Endothelial cell of umbilical vein (primary cell): ENCODE measurements around the gene ZIC4. TPM values are rescaled to one million over a fixed set of nuclear protein-coding genes. Genes with fewer than 3 reads are reported as not detected.
A peak's percentile ranks its signal among the peaks of the same experiment; 100 is the strongest.

ENCODE experiments used
- BruUV-seq: library from RNA; stranded (reverse); fragments of 400-500 nt; replicated peaks from 2 replicates; lab custom pipeline; 2021; lab: Mats Ljungman, UMichigan
- CTCF ChIA-PET: fragments of 300-600, 350-600 bp; sonication (Branson Sonifier 250); formaldehyde crosslinking; loops from one replicate; lab custom pipeline; 2021; ENCODE audit warnings: antibody characterized with exemption, inconsistent platforms; lab: Charles Lee
- POLR2A ChIA-PET: fragments of 300-600, 350-600 bp; sonication (Branson Sonifier 250); formaldehyde crosslinking; loops from one replicate; lab custom pipeline; 2021; ENCODE audit warnings: antibody characterized with exemption, inconsistent platforms; lab: Charles Lee
- DNase-seq: peaks from one replicate; pipeline ENCODE4 v3.0.0-alpha.2; 2011; ENCODE audit warnings: low read depth, low spot score
- FAIRE-seq: peaks from 2 replicates; lab custom pipeline; 2011; peaks lifted over from hg19 to GRCh38; lab: Jason Lieb, UNC
- H2AFZ ChIP-seq: 2 replicates; pipeline ENCODE4 v1.6.0; 2012; ENCODE audit warnings: low read depth, low read length, control low read depth, inconsistent platforms
- H3K27ac ChIP-seq: 2 replicates; pipeline ENCODE4 v1.5.1; 2011; ENCODE audit warnings: low read depth, mild to moderate bottlenecking, control low read depth, low read length, moderate library complexity; ENCODE audit not compliant: insufficient read depth
- H3K27me3 ChIP-seq, 2 experiments: 2 replicates each; pipeline versions ENCODE4 v1.6.0 to v1.6.1; 2011; ENCODE audit warnings: low read length in 2 of 2, mixed read lengths in 1 of 2; ENCODE audit not compliant: control insufficient read depth in 2 of 2, insufficient read depth in 2 of 2
- H3K36me3 ChIP-seq, 2 experiments: 2 replicates in 1 of 2; 3 replicates in 1 of 2; pipeline ENCODE4 v1.5.1; 2011; ENCODE audit warnings: low read length in 2 of 2, mild to moderate bottlenecking in 1 of 2, moderate library complexity in 1 of 2; ENCODE audit not compliant: control insufficient read depth in 2 of 2, insufficient read depth in 2 of 2; ENCODE audit errors: extremely low read depth in 1 of 2
- H3K4me1 ChIP-seq: 3 replicates; pipeline ENCODE4 v1.5.1; 2011; ENCODE audit warnings: mild to moderate bottlenecking, low read length; ENCODE audit not compliant: control insufficient read depth, insufficient read depth; ENCODE audit errors: extremely low read depth
- H3K4me2 ChIP-seq: 2 replicates; pipeline ENCODE4 v1.6.1; 2011; ENCODE audit warnings: low read length, control low read depth, mixed read lengths; ENCODE audit not compliant: insufficient read depth
- H3K4me3 ChIP-seq, 3 experiments: fragments of 200-600 bp in 1 of 3; sonication (generic), shearing (Covaris generic) in 1 of 3; replicated peaks in 1 of 3; 2 replicates each; pipeline ENCODE4 v1.5.1; 2011 to 2016; ENCODE audit warnings: control low read depth in 3 of 3, low read length in 3 of 3, mild to moderate bottlenecking in 2 of 3, inconsistent platforms in 1 of 3, low read depth in 1 of 3, moderate library complexity in 1 of 3; ENCODE audit not compliant: insufficient read depth in 1 of 3
- H3K79me2 ChIP-seq: 2 replicates; pipeline ENCODE4 v1.6.0; 2012; ENCODE audit warnings: low read length, inconsistent platforms; ENCODE audit not compliant: control insufficient read depth, insufficient read depth
- H3K9ac ChIP-seq: replicated peaks from 2 replicates; pipeline ENCODE3; 2011; ENCODE audit warnings: low read length, control low read depth; ENCODE audit not compliant: insufficient read depth; ENCODE audit errors: extremely low read depth
- H3K9me1 ChIP-seq: replicated peaks from 3 replicates; pipeline ENCODE4 v1.6.0; 2011; ENCODE audit warnings: mild to moderate bottlenecking, low read length; ENCODE audit not compliant: control insufficient read depth, insufficient read depth; ENCODE audit errors: extremely low read depth
- H3K9me3 ChIP-seq: replicated peaks from 2 replicates; pipeline ENCODE4 v1.5.1; 2012; ENCODE audit warnings: low read length, inconsistent platforms; ENCODE audit not compliant: control insufficient read depth, insufficient read depth
- H4K20me1 ChIP-seq: replicated peaks from 2 replicates; pipeline ENCODE3; 2011; ENCODE audit warnings: mild to moderate bottlenecking, low read length; ENCODE audit not compliant: control insufficient read depth, insufficient read depth; ENCODE audit errors: extremely low read depth
- EZH2 ChIP-seq: IDR thresholded peaks from 2 replicates; pipeline ENCODE4 v1.6.1; 2012; ENCODE audit warnings: borderline replicate concordance, low read depth, mild to moderate bottlenecking, moderate library complexity, low read length, inconsistent platforms; ENCODE audit not compliant: severe bottlenecking
- FOS ChIP-seq: IDR thresholded peaks from 2 replicates; pipeline ENCODE4 v1.6.1; 2011; ENCODE audit warnings: mild to moderate bottlenecking, low read length, moderate library complexity, borderline replicate concordance; ENCODE audit not compliant: insufficient read depth
- GATA2 ChIP-seq: IDR thresholded peaks from 2 replicates; pipeline ENCODE4 v1.7.0; 2011; ENCODE audit warnings: low read depth, mild to moderate bottlenecking, moderate library complexity, mixed read lengths, low read length; ENCODE audit not compliant: insufficient read length, insufficient read depth
- MYC ChIP-seq: IDR thresholded peaks from one replicate; pipeline ENCODE4 v1.6.1; 2011; ENCODE audit warnings: mild to moderate bottlenecking, low read depth, low read length
- dilution Hi-C: fragments of 300-500 bp; cut with MboI; formaldehyde crosslinking; loops from one replicate; pipeline ENCODE4 v1.15.0; 2019; ENCODE audit warnings: low sequenced_read_pairs; ENCODE audit not compliant: extremely low pct_ligation_motif_present
- intact Hi-C: fragments of 100-400 bp; cut with micrococcal nuclease; formaldehyde crosslinking; loops from one replicate; pipeline ENCODE4 v1.10.0; 2022
- polyA plus RNA-seq, 4 experiments: library from polyadenylated mRNA; depleted of rRNA in 3 of 4; stranded (reverse) in 3 of 4; unstranded in 1 of 4; fragments of >200 nt; gene quantifications; 2 replicates each; pipeline versions ENCODE4 v1.2.1 to v1.2.3, GENCODE V29; 2011 to 2012; ENCODE audit warnings: missing spikeins in 1 of 4
- total RNA-seq: library from RNA; stranded (reverse); gene quantifications from 2 replicates; pipeline ENCODE4 v1.2.3, GENCODE V29; 2021
- TF ChIP-seq, protein P1 (sequence below), 2 donors: IDR thresholded peaks; 1 replicate in 1 of 2; 2 replicates in 1 of 2; pipeline ENCODE4 v1.5.1; 2011; ENCODE audit warnings: low read length in 2 of 2, mild to moderate bottlenecking in 2 of 2, moderate library complexity in 2 of 2, control low read depth in 1 of 2, inconsistent platforms in 1 of 2, low read depth in 1 of 2; ENCODE audit not compliant: insufficient read depth in 1 of 2; ENCODE audit errors: extremely low read depth in 1 of 2
- TF ChIP-seq, protein P2 (sequence below): IDR thresholded peaks from 2 replicates; pipeline ENCODE4 v1.6.1; 2011; ENCODE audit not compliant: insufficient read depth, insufficient read length

The ZIC4 gene
- total and polyA plus RNA-seq, 2 donors (not counting 3 experiments of a cell fraction or from before 2014, with no cell fraction given): not detected

DNA sequence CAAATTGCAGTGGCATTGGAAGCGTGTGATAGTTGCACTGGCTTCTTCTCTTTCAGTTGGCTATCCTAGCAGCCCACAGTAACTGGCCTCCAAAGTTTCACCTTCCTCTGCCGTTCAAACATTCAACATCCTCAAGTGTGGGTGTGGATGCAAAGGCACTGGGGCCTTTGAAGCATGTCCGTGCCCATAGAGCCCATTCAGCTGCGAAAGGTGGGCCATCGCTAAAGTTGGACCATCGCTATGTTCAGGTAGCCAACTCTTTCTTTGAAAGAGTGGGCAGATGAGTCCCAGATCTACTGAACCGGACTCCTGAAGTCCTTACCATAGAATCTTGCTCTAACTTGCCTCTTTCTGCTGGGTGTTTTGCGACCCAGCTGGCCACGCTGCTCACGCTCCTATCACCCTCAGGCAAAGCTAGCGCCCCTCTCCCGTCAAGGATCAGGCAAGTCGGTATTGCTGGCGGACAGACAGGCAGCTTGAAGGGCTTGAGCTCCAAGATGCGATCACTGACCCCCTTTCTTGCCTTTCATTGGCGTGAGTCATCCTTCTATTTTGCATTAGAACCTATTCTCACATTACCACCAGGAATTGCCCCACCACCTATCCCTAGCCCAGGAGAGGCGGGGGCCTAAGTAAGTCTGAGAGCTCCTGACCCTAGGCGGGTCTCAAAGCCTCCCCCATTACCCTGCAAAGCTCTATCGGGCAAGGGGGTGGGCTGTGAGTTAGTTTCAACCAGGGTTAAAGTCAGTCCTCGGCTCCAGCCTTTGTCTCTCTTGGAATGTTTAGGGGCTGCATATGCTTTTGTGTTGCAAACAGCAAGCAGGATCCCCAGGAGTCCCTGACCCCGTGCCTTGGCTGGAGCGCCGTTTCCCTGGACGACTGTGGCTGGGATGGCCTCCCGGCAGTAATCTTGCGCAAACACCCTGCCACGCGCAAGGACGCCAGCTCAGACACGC is 28.7 kb downstream of the ZIC4 start:
- H2AFZ ChIP-seq: no peak overlapping the region
- H3K9me1 ChIP-seq: no peaks in the 10 kb centered on the region
- FAIRE-seq: no peak
- H3K79me2 ChIP-seq: no peaks in the 10 kb centered on the region
- H3K4me2 ChIP-seq: no peak overlapping the region
- no TSS peak for BruUV-seq
- peaks cover 88 to 99% of the 10 kb centered on the region in 2 experiments for H3K27me3 ChIP-seq
- ChIA-PET CTCF (interaction anchor here (1.0 to 2.0 kb wide), 5 partner anchors 9 to 699 kb away, joined by 3 to 5 read pairs (median 3); no protein-coding TSS in a partner anchor), POLR2A (no interaction called here)
- no peaks in the 10 kb centered on the region for H4K20me1 ChIP-seq
- intact Hi-C loops (no loop called here), dilution Hi-C loops (no loop called here)
- no peaks in the 10 kb centered on the region for H3K9me3 ChIP-seq
- H3K4me1 ChIP-seq: no peaks in the 10 kb centered on the region
- DNase-seq: no peak
- TF ChIP-seq, protein P1, sequence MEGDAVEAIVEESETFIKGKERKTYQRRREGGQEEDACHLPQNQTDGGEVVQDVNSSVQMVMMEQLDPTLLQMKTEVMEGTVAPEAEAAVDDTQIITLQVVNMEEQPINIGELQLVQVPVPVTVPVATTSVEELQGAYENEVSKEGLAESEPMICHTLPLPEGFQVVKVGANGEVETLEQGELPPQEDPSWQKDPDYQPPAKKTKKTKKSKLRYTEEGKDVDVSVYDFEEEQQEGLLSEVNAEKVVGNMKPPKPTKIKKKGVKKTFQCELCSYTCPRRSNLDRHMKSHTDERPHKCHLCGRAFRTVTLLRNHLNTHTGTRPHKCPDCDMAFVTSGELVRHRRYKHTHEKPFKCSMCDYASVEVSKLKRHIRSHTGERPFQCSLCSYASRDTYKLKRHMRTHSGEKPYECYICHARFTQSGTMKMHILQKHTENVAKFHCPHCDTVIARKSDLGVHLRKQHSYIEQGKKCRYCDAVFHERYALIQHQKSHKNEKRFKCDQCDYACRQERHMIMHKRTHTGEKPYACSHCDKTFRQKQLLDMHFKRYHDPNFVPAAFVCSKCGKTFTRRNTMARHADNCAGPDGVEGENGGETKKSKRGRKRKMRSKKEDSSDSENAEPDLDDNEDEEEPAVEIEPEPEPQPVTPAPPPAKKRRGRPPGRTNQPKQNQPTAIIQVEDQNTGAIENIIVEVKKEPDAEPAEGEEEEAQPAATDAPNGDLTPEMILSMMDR (IDR thresholded peaks at IDR 0.05; ENCODE audit: extremely low read depth in 1 of 2, insufficient read depth in 1 of 2, low read depth in 1 of 2, low read length in 2 of 2): no peak
- peak; percentile 15 for TF ChIP-seq EZH2
- no peaks in the 10 kb centered on the region for H3K36me3 ChIP-seq
- no peak overlapping the region for H3K27ac ChIP-seq
- no peak overlapping the region for H3K4me3 ChIP-seq
- no peak overlapping the region for H3K9ac ChIP-seq

DNA sequence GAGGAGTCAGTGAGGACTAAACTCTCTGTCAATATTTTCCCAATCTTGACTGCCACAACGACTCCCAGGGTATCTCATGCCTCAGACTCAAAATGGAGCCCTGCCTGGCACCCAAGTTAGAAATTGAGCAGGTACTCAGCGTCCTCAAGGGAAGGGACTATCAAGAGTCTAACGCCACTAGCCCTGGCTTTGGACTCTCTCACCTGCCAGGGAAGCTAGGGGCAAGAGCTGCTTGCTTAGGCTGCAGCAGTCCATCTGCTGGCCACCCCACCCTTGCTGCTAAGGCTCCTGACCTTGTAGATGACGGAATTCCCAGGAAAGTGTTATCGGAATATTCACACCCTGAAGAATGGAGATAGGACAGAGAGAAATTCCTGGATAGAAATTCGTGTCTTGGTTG is 33.0 kb downstream of the ZIC4 start:
- intact Hi-C loops (no loop called here), dilution Hi-C loops (no loop called here)
- Histone ChIP-seq H2AFZ (no peak overlapping the region), H3K79me2 (no peaks in the 10 kb centered on the region), H3K27me3 (peaks cover 90 to 99% of the 10 kb centered on the region in 2 experiments), H3K9me3 (no peaks in the 10 kb centered on the region), H3K4me2 (no peak overlapping the region), H3K27ac (no peak overlapping the region), H4K20me1 (no peaks in the 10 kb centered on the region), H3K9me1 (no peaks in the 10 kb centered on the region), H3K9ac (no peak overlapping the region), H3K36me3 (no peaks in the 10 kb centered on the region), H3K4me3 (no peak overlapping the region), H3K4me1 (no peaks in the 10 kb centered on the region)
- TF ChIP-seq, protein P2, sequence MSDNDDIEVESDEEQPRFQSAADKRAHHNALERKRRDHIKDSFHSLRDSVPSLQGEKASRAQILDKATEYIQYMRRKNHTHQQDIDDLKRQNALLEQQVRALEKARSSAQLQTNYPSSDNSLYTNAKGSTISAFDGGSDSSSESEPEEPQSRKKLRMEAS: no peak
- TF ChIP-seq FOS (no peak), GATA2 (no peak), MYC (no peak), EZH2 (no peak)
- DNase-seq (no peak), FAIRE-seq (no peak)
- CTCF ChIA-PET: interaction anchor here (1.4 to 1.7 kb wide), 3 partner anchors 10 to 18 kb away, joined by 3 to 7 read pairs (median 6); no protein-coding TSS in a partner anchor
- POLR2A ChIA-PET: no interaction called here
- no TSS peak for BruUV-seq
